Keratinocyte (primary cell): ENCODE results near the gene LHFPL3. TPM values are rescaled to one million over a fixed set of nuclear protein-coding genes. Genes with fewer than 3 reads are reported as not detected.

Experiments used
- DNase-seq: peaks from one replicate; pipeline ENCODE4 v3.0.0-alpha.2; 2011; ENCODE audit warnings: low read depth, missing footprints, low spot score
- FAIRE-seq: peaks from 2 replicates; lab custom pipeline; 2011; peaks lifted over from hg19 to GRCh38; lab: Jason Lieb, UNC
- H2AFZ ChIP-seq: 2 replicates; pipeline ENCODE4 v1.6.0; 2012; ENCODE audit warnings: low read length, control low read depth, inconsistent platforms; ENCODE audit not compliant: control insufficient read depth
- H3K27ac ChIP-seq: 2 replicates; pipeline ENCODE4 v1.5.1; 2011; ENCODE audit warnings: low read length; ENCODE audit not compliant: control insufficient read depth, insufficient read depth
- H3K27me3 ChIP-seq: 3 replicates; pipeline ENCODE4 v1.6.0; 2011; ENCODE audit warnings: low read length; ENCODE audit not compliant: control insufficient read depth, insufficient read depth; ENCODE audit errors: extremely low read depth
- H3K36me3 ChIP-seq, 2 experiments: 2 replicates in 1 of 2; 3 replicates in 1 of 2; pipeline ENCODE4 v1.5.1; 2011; ENCODE audit warnings: low read length in 2 of 2, mild to moderate bottlenecking in 1 of 2; ENCODE audit not compliant: control insufficient read depth in 2 of 2, insufficient read depth in 2 of 2; ENCODE audit errors: extremely low read depth in 1 of 2
- H3K4me1 ChIP-seq: 3 replicates; pipeline ENCODE4 v1.5.1; 2011; ENCODE audit warnings: low read length; ENCODE audit not compliant: control insufficient read depth, insufficient read depth; ENCODE audit errors: extremely low read depth
- H3K4me2 ChIP-seq: 3 replicates; pipeline ENCODE4 v1.6.0; 2011; ENCODE audit warnings: low read depth, low read length; ENCODE audit not compliant: control insufficient read depth, insufficient read depth; ENCODE audit errors: extremely low read depth
- H3K4me3 ChIP-seq, 3 experiments: fragments of 200-600 bp in 1 of 3; sonication (generic) in 1 of 3; 2 replicates in 2 of 3; 3 replicates in 1 of 3; pipeline ENCODE4 v1.5.1; 2011 to 2016; ENCODE audit warnings: low read length in 3 of 3, mild to moderate bottlenecking in 3 of 3, control low read depth in 2 of 3, inconsistent platforms in 1 of 3, low read depth in 1 of 3, mixed read lengths in 1 of 3, mixed run types in 1 of 3, moderate library complexity in 1 of 3; ENCODE audit not compliant: control insufficient read depth in 2 of 3, insufficient read depth in 2 of 3; ENCODE audit errors: extremely low read depth in 1 of 3
- H3K79me2 ChIP-seq: 2 replicates; pipeline ENCODE4 v1.6.0; 2012; ENCODE audit warnings: low read length; ENCODE audit not compliant: control insufficient read depth, insufficient read depth
- H3K9ac ChIP-seq: 3 replicates; pipeline ENCODE4 v1.6.0; 2011; ENCODE audit warnings: low read length; ENCODE audit not compliant: control insufficient read depth, insufficient read depth; ENCODE audit errors: extremely low read depth
- H3K9me1 ChIP-seq: 3 replicates; pipeline ENCODE4 v1.6.0; 2011; ENCODE audit warnings: low read length; ENCODE audit not compliant: control insufficient read depth, insufficient read depth; ENCODE audit errors: extremely low read depth
- H3K9me3 ChIP-seq: 2 replicates; pipeline ENCODE4 v1.5.1; 2012; ENCODE audit warnings: low read depth, low read length; ENCODE audit not compliant: control insufficient read depth
- H4K20me1 ChIP-seq: 3 replicates; pipeline ENCODE4 v1.6.0; 2011; ENCODE audit warnings: low read length; ENCODE audit not compliant: control insufficient read depth, insufficient read depth; ENCODE audit errors: extremely low read depth
- CTCF ChIP-seq, 3 experiments: IDR thresholded peaks in 1 of 3; conservative IDR thresholded peaks in 1 of 3; optimal IDR thresholded peaks in 1 of 3; 2 replicates in 2 of 3; 3 replicates in 1 of 3; pipeline versions ENCODE3 to v1.5.1; 2011; ENCODE audit warnings: low read length in 3 of 3, mild to moderate bottlenecking in 3 of 3, moderate library complexity in 2 of 3, control low read depth in 1 of 3, inconsistent platforms in 1 of 3; ENCODE audit not compliant: insufficient read depth in 2 of 3; ENCODE audit errors: extremely low read depth in 1 of 3
- EZH2 ChIP-seq: IDR thresholded peaks from one replicate; pipeline ENCODE4 v1.6.1; 2012; ENCODE audit warnings: inconsistent platforms, mild to moderate bottlenecking, low read length, moderate library complexity
- dilution Hi-C: fragments of 300-500 bp; cut with MboI; formaldehyde crosslinking; loops from one replicate; pipeline ENCODE4 v1.7.0; 2020; ENCODE audit warnings: low sequenced_read_pairs; ENCODE audit not compliant: extremely low pct_ligation_motif_present
- polyA plus RNA-seq, 5 experiments: library from polyadenylated mRNA; depleted of rRNA in 3 of 5; stranded (reverse) in 3 of 5; stranded (forward) in 1 of 5; unstranded in 1 of 5; fragments of >200 nt; gene quantifications; 1 replicate in 1 of 5; 2 replicates in 3 of 5; 3 replicates in 1 of 5; pipeline versions ENCODE4 v1.2.1 to v1.2.3, GENCODE V29; 2011 to 2012; ENCODE audit warnings: missing spikeins in 2 of 5, low read depth in 1 of 5, low replicate concordance in 1 of 5

LHFPL3 gene
- polyA plus RNA-seq, 1 donor (not counting 4 experiments of a cell fraction or from before 2014, with no cell fraction given) = not detected

GRCh38 chr7:104908636-104909035, 580.2 kb downstream of the LHFPL3 start:
- no peaks in the 10 kb centered on the region for H3K27me3 ChIP-seq
- no peaks in the 10 kb centered on the region for H3K4me1 ChIP-seq
- no peaks in the 10 kb centered on the region for H3K9me3 ChIP-seq
- no peak overlapping the region for H3K27ac ChIP-seq
- H3K9ac ChIP-seq = no peak overlapping the region
- no peak overlapping the region for H3K4me2 ChIP-seq
- no peaks in the 10 kb centered on the region for H4K20me1 ChIP-seq
- no peaks in the 10 kb centered on the region for H3K9me1 ChIP-seq
- H3K4me3 ChIP-seq = no peak overlapping the region
- DNase-seq (no peak), FAIRE-seq (no peak)
- H2AFZ ChIP-seq = no peak overlapping the region
- dilution Hi-C loops = no loop called here
- TF ChIP-seq CTCF (optimal IDR thresholded peaks at IDR 0.05 in 1 of 3, IDR thresholded peaks at IDR 0.05 in 1 of 3, conservative IDR thresholded peaks at IDR 0.05 in 1 of 3; ENCODE audit: extremely low read depth in 1 of 3, insufficient read depth in 2 of 3, low read length in 3 of 3) (no peak), EZH2 (no peak)
- H3K79me2 ChIP-seq = no peaks in the 10 kb centered on the region
- no peaks in the 10 kb centered on the region for H3K36me3 ChIP-seq

- H2AFZ ChIP-seq = no peak overlapping the region
- no peaks in the 10 kb centered on the region for H3K9me1 ChIP-seq
- DNase-seq (no peak), FAIRE-seq (no peak)
- no peaks in the 10 kb centered on the region for H3K4me1 ChIP-seq
- H3K9ac ChIP-seq = no peak overlapping the region
- no peaks in the 10 kb centered on the region for H3K36me3 ChIP-seq
- no peak overlapping the region for H3K27ac ChIP-seq
- dilution Hi-C loops = no loop called here
- H3K9me3 ChIP-seq = no peaks in the 10 kb centered on the region
- TF ChIP-seq EZH2 = no peak
- TF ChIP-seq CTCF (optimal IDR thresholded peaks at IDR 0.05 in 1 of 3, IDR thresholded peaks at IDR 0.05 in 1 of 3, conservative IDR thresholded peaks at IDR 0.05 in 1 of 3; ENCODE audit: extremely low read depth in 1 of 3, insufficient read depth in 2 of 3, low read length in 3 of 3) = no peak
- no peaks in the 10 kb centered on the region for H4K20me1 ChIP-seq
- H3K4me2 ChIP-seq = no peak overlapping the region
- H3K4me3 ChIP-seq = no peak overlapping the region
- H3K27me3 ChIP-seq = no peaks in the 10 kb centered on the region
- H3K79me2 ChIP-seq = no peaks in the 10 kb centered on the region
Observed at GRCh38 chr7:104909096-104909495, 580.7 kb downstream of the LHFPL3 start.
